ENCODE measurements around the gene CYFIP2.

The CYFIP2 gene

DNA sequence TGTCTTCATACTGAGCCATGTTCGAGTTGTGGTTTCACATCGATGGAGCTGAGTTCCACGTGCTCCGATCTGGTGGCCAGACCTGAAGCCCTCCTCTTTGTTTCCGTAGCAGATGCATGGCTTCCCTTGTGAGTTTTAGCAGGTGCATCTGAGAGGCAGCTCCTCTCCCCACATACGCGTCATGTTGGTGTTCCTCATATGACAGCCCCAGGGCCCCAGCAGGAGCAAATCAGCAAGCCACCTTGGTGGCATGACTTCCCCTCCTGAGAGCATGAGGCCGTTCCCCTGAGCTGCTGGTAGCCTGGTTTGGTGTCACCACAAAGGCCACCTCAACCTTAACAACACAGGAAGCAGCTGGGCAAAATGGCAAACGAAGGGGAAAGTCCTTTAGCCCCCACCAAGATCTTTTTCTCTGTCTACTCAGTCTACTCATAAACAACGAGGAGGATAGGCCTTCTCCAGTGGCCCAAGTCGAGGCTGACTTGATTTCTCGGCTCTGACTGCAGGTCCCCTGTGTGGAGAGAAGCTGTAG is 5.9 kb downstream of the CYFIP2 start:
- no peak for TF ChIP-seq EZH2 (IDR thresholded peaks at IDR 0.05; ENCODE audit: borderline replicate concordance, low read length)
- TF ChIP-seq, protein P1, sequence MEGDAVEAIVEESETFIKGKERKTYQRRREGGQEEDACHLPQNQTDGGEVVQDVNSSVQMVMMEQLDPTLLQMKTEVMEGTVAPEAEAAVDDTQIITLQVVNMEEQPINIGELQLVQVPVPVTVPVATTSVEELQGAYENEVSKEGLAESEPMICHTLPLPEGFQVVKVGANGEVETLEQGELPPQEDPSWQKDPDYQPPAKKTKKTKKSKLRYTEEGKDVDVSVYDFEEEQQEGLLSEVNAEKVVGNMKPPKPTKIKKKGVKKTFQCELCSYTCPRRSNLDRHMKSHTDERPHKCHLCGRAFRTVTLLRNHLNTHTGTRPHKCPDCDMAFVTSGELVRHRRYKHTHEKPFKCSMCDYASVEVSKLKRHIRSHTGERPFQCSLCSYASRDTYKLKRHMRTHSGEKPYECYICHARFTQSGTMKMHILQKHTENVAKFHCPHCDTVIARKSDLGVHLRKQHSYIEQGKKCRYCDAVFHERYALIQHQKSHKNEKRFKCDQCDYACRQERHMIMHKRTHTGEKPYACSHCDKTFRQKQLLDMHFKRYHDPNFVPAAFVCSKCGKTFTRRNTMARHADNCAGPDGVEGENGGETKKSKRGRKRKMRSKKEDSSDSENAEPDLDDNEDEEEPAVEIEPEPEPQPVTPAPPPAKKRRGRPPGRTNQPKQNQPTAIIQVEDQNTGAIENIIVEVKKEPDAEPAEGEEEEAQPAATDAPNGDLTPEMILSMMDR (IDR thresholded peaks at IDR 0.05; ENCODE audit: low read length) = no peak
- Histone ChIP-seq H3K9ac (ENCODE audit: low read length) (peak overlapping the region; percentile 77), H3K9me3 (ENCODE audit: low read length) (0 out of 2 replicates have a peak, but pooled peaks cover 5% of the 10 kb centered on the region), H3K79me2 (ENCODE audit: insufficient read depth, low read length) (peaks cover 88% of the 10 kb centered on the region), H3K9me2 (ENCODE audit: low read depth, low read length) (no peaks in the 10 kb centered on the region), H4K20me1 (ENCODE audit: insufficient read depth, low read length) (no peaks in the 10 kb centered on the region), H3K4me1 (ENCODE audit: insufficient read depth, low read length, severe bottlenecking) (peaks cover 88% of the 10 kb centered on the region), H3K36me3 (ENCODE audit: insufficient read depth, low read length) (peaks cover 46% of the 10 kb centered on the region), H3F3A (ENCODE audit: insufficient read depth, low read length) (0 out of 2 replicates have a peak, but pooled peaks cover 6% of the 10 kb centered on the region), H2AFZ (ENCODE audit: low read length) (no peak overlapping the region), H3K27me3 (ENCODE audit: insufficient read depth, low read length) (no peaks in the 10 kb centered on the region), H3K27ac (ENCODE audit: low read depth, low read length, poor library complexity, severe bottlenecking) (peak overlapping the region; percentile 99), H3K4me2 (ENCODE audit: low read length) (peak overlapping the region; percentile 80), H3K4me3 (ENCODE audit: low read depth, low read length, poor library complexity, severe bottlenecking) (peak overlapping the region; percentile 91)

DNA sequence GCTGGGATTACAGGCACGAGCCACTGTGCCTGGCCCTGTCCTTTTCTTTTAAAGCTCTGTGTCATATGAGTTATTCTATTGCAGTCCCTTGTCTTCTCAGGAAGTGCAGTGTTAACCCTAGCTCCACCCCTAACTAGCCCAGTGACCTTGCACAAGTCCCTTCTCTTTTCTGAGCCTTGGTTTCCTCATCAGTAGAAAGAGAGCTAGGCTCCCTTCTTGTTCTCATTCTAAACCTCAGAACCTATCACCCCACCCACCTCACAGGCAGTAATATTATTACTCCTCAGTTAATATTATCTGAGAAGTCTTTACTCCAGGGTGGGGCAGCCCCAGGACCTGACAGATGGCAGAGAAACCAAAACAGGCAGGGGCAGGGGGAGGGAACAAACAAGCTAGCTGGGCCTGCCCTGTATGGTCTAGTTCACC is 7.2 kb downstream of the CYFIP2 start:
- Histone ChIP-seq H3K4me2 (ENCODE audit: low read length) (peak overlapping the region; percentile 67), H3K9me3 (ENCODE audit: low read length) (0 out of 2 replicates have a peak, but pooled peaks cover 5% of the 10 kb centered on the region), H3K27me3 (ENCODE audit: insufficient read depth, low read length) (no peaks in the 10 kb centered on the region), H3K4me1 (ENCODE audit: insufficient read depth, low read length, severe bottlenecking) (peaks cover 85% of the 10 kb centered on the region), H3K79me2 (ENCODE audit: insufficient read depth, low read length) (peaks cover 87% of the 10 kb centered on the region), H3K36me3 (ENCODE audit: insufficient read depth, low read length) (peaks cover 49% of the 10 kb centered on the region), H3F3A (ENCODE audit: insufficient read depth, low read length) (0 out of 2 replicates have a peak, but pooled peaks cover 6% of the 10 kb centered on the region), H3K9ac (ENCODE audit: low read length) (peak overlapping the region; percentile 74), H3K9me2 (ENCODE audit: low read depth, low read length) (no peaks in the 10 kb centered on the region), H3K27ac (ENCODE audit: low read depth, low read length, poor library complexity, severe bottlenecking) (peak overlapping the region; percentile 99), H3K4me3 (ENCODE audit: low read depth, low read length, poor library complexity, severe bottlenecking) (peak overlapping the region; percentile 46), H4K20me1 (ENCODE audit: insufficient read depth, low read length) (no peaks in the 10 kb centered on the region), H2AFZ (ENCODE audit: low read length) (no peak overlapping the region)
- TF ChIP-seq EZH2 (IDR thresholded peaks at IDR 0.05; ENCODE audit: borderline replicate concordance, low read length) = no peak
- TF ChIP-seq, protein P1 (IDR thresholded peaks at IDR 0.05; ENCODE audit: low read length) = no peak

DNA sequence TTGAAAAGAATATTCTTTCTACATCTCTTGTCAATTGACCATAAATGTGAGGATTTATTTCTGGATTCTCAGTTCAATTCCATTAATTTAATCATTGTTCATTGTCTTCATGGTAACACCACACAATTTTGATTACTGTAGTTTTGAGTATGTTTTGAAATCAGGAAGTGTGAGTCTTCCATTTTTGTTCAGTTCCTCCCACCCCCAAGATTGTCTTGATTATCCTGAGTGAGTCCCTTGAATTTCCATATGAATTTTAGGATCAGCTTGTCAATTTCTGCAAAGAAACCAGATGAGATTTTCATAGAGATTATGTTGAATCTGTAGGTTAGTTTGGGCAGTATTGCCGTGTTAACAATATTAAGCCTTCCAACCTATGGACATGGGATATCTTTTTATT is 9.5 kb downstream of the CYFIP2 start:
- Histone ChIP-seq H3K27ac (ENCODE audit: low read depth, low read length, poor library complexity, severe bottlenecking) (peak overlapping the region; percentile 6), H3F3A (ENCODE audit: insufficient read depth, low read length) (0 out of 2 replicates have a peak, but pooled peaks cover 6% of the 10 kb centered on the region), H3K9me2 (ENCODE audit: low read depth, low read length) (no peaks in the 10 kb centered on the region), H2AFZ (ENCODE audit: low read length) (no peak overlapping the region), H3K79me2 (ENCODE audit: insufficient read depth, low read length) (peaks cover 87% of the 10 kb centered on the region), H3K9ac (ENCODE audit: low read length) (no peak overlapping the region), H3K4me3 (ENCODE audit: low read depth, low read length, poor library complexity, severe bottlenecking) (no peak overlapping the region), H3K4me1 (ENCODE audit: insufficient read depth, low read length, severe bottlenecking) (peaks cover 71% of the 10 kb centered on the region), H4K20me1 (ENCODE audit: insufficient read depth, low read length) (no peaks in the 10 kb centered on the region), H3K4me2 (ENCODE audit: low read length) (no peak overlapping the region), H3K9me3 (ENCODE audit: low read length) (0 out of 2 replicates have a peak, but pooled peaks cover 5% of the 10 kb centered on the region), H3K27me3 (ENCODE audit: insufficient read depth, low read length) (no peaks in the 10 kb centered on the region), H3K36me3 (ENCODE audit: insufficient read depth, low read length) (peaks cover 41% of the 10 kb centered on the region)
- TF ChIP-seq, protein P1 (IDR thresholded peaks at IDR 0.05; ENCODE audit: low read length) = no peak
- no peak for TF ChIP-seq EZH2 (IDR thresholded peaks at IDR 0.05; ENCODE audit: borderline replicate concordance, low read length)
